Keratinocyte (primary cell): Measurements from ENCODE around the gene RHOU. TPM values are rescaled to one million over a fixed set of nuclear protein-coding genes. Genes with fewer than 3 reads are reported as not detected.

Experiments
- DNase-seq: peaks from one replicate; pipeline ENCODE4 v3.0.0-alpha.2; 2011; ENCODE audit warnings: low read depth, missing footprints, low spot score
- FAIRE-seq: peaks from 2 replicates; lab custom pipeline; 2011; peaks lifted over from hg19 to GRCh38; lab: Jason Lieb, UNC
- H2AFZ ChIP-seq: 2 replicates; pipeline ENCODE4 v1.6.0; 2012; ENCODE audit warnings: low read length, control low read depth, inconsistent platforms; ENCODE audit not compliant: control insufficient read depth
- H3K27ac ChIP-seq: 2 replicates; pipeline ENCODE4 v1.5.1; 2011; ENCODE audit warnings: low read length; ENCODE audit not compliant: control insufficient read depth, insufficient read depth
- H3K27me3 ChIP-seq: 3 replicates; pipeline ENCODE4 v1.6.0; 2011; ENCODE audit warnings: low read length; ENCODE audit not compliant: control insufficient read depth, insufficient read depth; ENCODE audit errors: extremely low read depth
- H3K36me3 ChIP-seq, 2 experiments: 2 replicates in 1 of 2; 3 replicates in 1 of 2; pipeline ENCODE4 v1.5.1; 2011; ENCODE audit warnings: low read length in 2 of 2, mild to moderate bottlenecking in 1 of 2; ENCODE audit not compliant: control insufficient read depth in 2 of 2, insufficient read depth in 2 of 2; ENCODE audit errors: extremely low read depth in 1 of 2
- H3K4me1 ChIP-seq: 3 replicates; pipeline ENCODE4 v1.5.1; 2011; ENCODE audit warnings: low read length; ENCODE audit not compliant: control insufficient read depth, insufficient read depth; ENCODE audit errors: extremely low read depth
- H3K4me2 ChIP-seq: 3 replicates; pipeline ENCODE4 v1.6.0; 2011; ENCODE audit warnings: low read depth, low read length; ENCODE audit not compliant: control insufficient read depth, insufficient read depth; ENCODE audit errors: extremely low read depth
- H3K4me3 ChIP-seq, 3 experiments: fragments of 200-600 bp in 1 of 3; sonication (generic) in 1 of 3; 2 replicates in 2 of 3; 3 replicates in 1 of 3; pipeline ENCODE4 v1.5.1; 2011 to 2016; ENCODE audit warnings: low read length in 3 of 3, mild to moderate bottlenecking in 3 of 3, control low read depth in 2 of 3, inconsistent platforms in 1 of 3, low read depth in 1 of 3, mixed read lengths in 1 of 3, mixed run types in 1 of 3, moderate library complexity in 1 of 3; ENCODE audit not compliant: control insufficient read depth in 2 of 3, insufficient read depth in 2 of 3; ENCODE audit errors: extremely low read depth in 1 of 3
- H3K79me2 ChIP-seq: 2 replicates; pipeline ENCODE4 v1.6.0; 2012; ENCODE audit warnings: low read length; ENCODE audit not compliant: control insufficient read depth, insufficient read depth
- H3K9ac ChIP-seq: 3 replicates; pipeline ENCODE4 v1.6.0; 2011; ENCODE audit warnings: low read length; ENCODE audit not compliant: control insufficient read depth, insufficient read depth; ENCODE audit errors: extremely low read depth
- H3K9me1 ChIP-seq: 3 replicates; pipeline ENCODE4 v1.6.0; 2011; ENCODE audit warnings: low read length; ENCODE audit not compliant: control insufficient read depth, insufficient read depth; ENCODE audit errors: extremely low read depth
- H3K9me3 ChIP-seq: 2 replicates; pipeline ENCODE4 v1.5.1; 2012; ENCODE audit warnings: low read depth, low read length; ENCODE audit not compliant: control insufficient read depth
- H4K20me1 ChIP-seq: 3 replicates; pipeline ENCODE4 v1.6.0; 2011; ENCODE audit warnings: low read length; ENCODE audit not compliant: control insufficient read depth, insufficient read depth; ENCODE audit errors: extremely low read depth
- CTCF ChIP-seq, 3 experiments: IDR thresholded peaks in 1 of 3; conservative IDR thresholded peaks in 1 of 3; optimal IDR thresholded peaks in 1 of 3; 2 replicates in 2 of 3; 3 replicates in 1 of 3; pipeline versions ENCODE3 to v1.5.1; 2011; ENCODE audit warnings: low read length in 3 of 3, mild to moderate bottlenecking in 3 of 3, moderate library complexity in 2 of 3, control low read depth in 1 of 3, inconsistent platforms in 1 of 3; ENCODE audit not compliant: insufficient read depth in 2 of 3; ENCODE audit errors: extremely low read depth in 1 of 3
- EZH2 ChIP-seq: IDR thresholded peaks from one replicate; pipeline ENCODE4 v1.6.1; 2012; ENCODE audit warnings: inconsistent platforms, mild to moderate bottlenecking, low read length, moderate library complexity
- dilution Hi-C: fragments of 300-500 bp; cut with MboI; formaldehyde crosslinking; loops from one replicate; pipeline ENCODE4 v1.7.0; 2020; ENCODE audit warnings: low sequenced_read_pairs; ENCODE audit not compliant: extremely low pct_ligation_motif_present
- polyA plus RNA-seq, 5 experiments: library from polyadenylated mRNA; depleted of rRNA in 3 of 5; stranded (reverse) in 3 of 5; stranded (forward) in 1 of 5; unstranded in 1 of 5; fragments of >200 nt; gene quantifications; 1 replicate in 1 of 5; 2 replicates in 3 of 5; 3 replicates in 1 of 5; pipeline versions ENCODE4 v1.2.1 to v1.2.3, GENCODE V29; 2011 to 2012; ENCODE audit warnings: missing spikeins in 2 of 5, low read depth in 1 of 5, low replicate concordance in 1 of 5

RHOU gene
- polyA plus RNA-seq, 1 donor (not counting 4 experiments of a cell fraction or from before 2014, with no cell fraction given), result 0.29 TPM

GRCh38 chr1:228742281-228742860 is 7.1 kb downstream of the RHOU start:
- Histone ChIP-seq H3K9me1 (no peaks in the 10 kb centered on the region), H3K36me3 (no peaks in the 10 kb centered on the region), H3K27me3 (peaks cover 21% of the 10 kb centered on the region), H3K9me3 (no peaks in the 10 kb centered on the region), H3K4me2 (no peak overlapping the region), H3K27ac (no peak overlapping the region), H3K4me1 (no peaks in the 10 kb centered on the region), H3K79me2 (no peaks in the 10 kb centered on the region), H3K9ac (no peak overlapping the region), H3K4me3 (no peak overlapping the region), H4K20me1 (no peaks in the 10 kb centered on the region), H2AFZ (no peak overlapping the region)
- no peak for FAIRE-seq
- dilution Hi-C loops, result no loop called here
- no peak for TF ChIP-seq CTCF (optimal IDR thresholded peaks at IDR 0.05 in 1 of 3, IDR thresholded peaks at IDR 0.05 in 1 of 3, conservative IDR thresholded peaks at IDR 0.05 in 1 of 3; ENCODE audit: extremely low read depth in 1 of 3, insufficient read depth in 2 of 3, low read length in 3 of 3)
- no peak for TF ChIP-seq EZH2
- no peak for DNase-seq

GRCh38 chr1:228743405-228743804 is 8.1 kb downstream of the RHOU start:
- Histone ChIP-seq H3K27ac (no peak overlapping the region), H3K9me3 (no peaks in the 10 kb centered on the region), H3K79me2 (no peaks in the 10 kb centered on the region), H3K27me3 (peaks cover 17% of the 10 kb centered on the region), H2AFZ (no peak overlapping the region), H3K4me3 (no peak overlapping the region), H3K9me1 (no peaks in the 10 kb centered on the region), H3K4me2 (no peak overlapping the region), H3K36me3 (no peaks in the 10 kb centered on the region), H3K4me1 (no peaks in the 10 kb centered on the region), H4K20me1 (no peaks in the 10 kb centered on the region), H3K9ac (no peak overlapping the region)
- DNase-seq (no peak), FAIRE-seq (no peak)
- dilution Hi-C loops, result no loop called here
- no peak for TF ChIP-seq CTCF (optimal IDR thresholded peaks at IDR 0.05 in 1 of 3, IDR thresholded peaks at IDR 0.05 in 1 of 3, conservative IDR thresholded peaks at IDR 0.05 in 1 of 3; ENCODE audit: extremely low read depth in 1 of 3, insufficient read depth in 2 of 3, low read length in 3 of 3)
- no peak for TF ChIP-seq EZH2
